GM23248 (cell line): Measurements from ENCODE around the gene PTPRN2. TPM values are rescaled to one million over a fixed set of nuclear protein-coding genes. Genes with fewer than 3 reads are reported as not detected.
"Not testable (repeated sequence)": the region's sequence is repeated elsewhere in the genome, so short reads cannot be mapped to it uniquely, and the experiment has no call there.

Source experiments
- DNase-seq: peaks from one replicate; pipeline ENCODE4 v3.0.0-alpha.2; 2015
- H2AFZ ChIP-seq: fragments of 200-600 bp; sonication (generic); 2 replicates; pipeline ENCODE4 v1.6.1; 2016; ENCODE audit warnings: antibody characterized with exemption
- H3F3A ChIP-seq: fragments of 200-600 bp; sonication (generic); 2 replicates; pipeline ENCODE4 v1.6.1; 2016; ENCODE audit warnings: mild to moderate bottlenecking, antibody characterized with exemption, mixed run types; ENCODE audit not compliant: insufficient read depth
- H3K27ac ChIP-seq: fragments of 200-600 bp; sonication (generic); 2 replicates; pipeline ENCODE4 v1.5.1; 2016; ENCODE audit warnings: mild to moderate bottlenecking
- H3K27me3 ChIP-seq: fragments of 200-600 bp; sonication (generic); replicated peaks from 2 replicates; pipeline ENCODE4 v1.6.1; 2016; ENCODE audit warnings: mild to moderate bottlenecking; ENCODE audit not compliant: insufficient read depth
- H3K36me3 ChIP-seq: fragments of 200-600 bp; sonication (generic); 2 replicates; pipeline ENCODE4 v1.6.1; 2016; ENCODE audit warnings: low read depth, mild to moderate bottlenecking
- H3K4me1 ChIP-seq: fragments of 200-600 bp; sonication (generic); 2 replicates; pipeline ENCODE4 v1.6.1; 2016; ENCODE audit warnings: mild to moderate bottlenecking; ENCODE audit not compliant: insufficient read depth
- H3K4me2 ChIP-seq: fragments of 200-600 bp; sonication (generic); one replicate; pipeline ENCODE4 v1.6.1; 2016; ENCODE audit warnings: mild to moderate bottlenecking; ENCODE audit not compliant: unreplicated experiment
- H3K4me3 ChIP-seq: fragments of 200-600 bp; sonication (generic); 2 replicates; pipeline ENCODE4 v1.5.1; 2016; ENCODE audit warnings: mild to moderate bottlenecking
- H3K79me2 ChIP-seq: fragments of 200-600 bp; sonication (generic); 2 replicates; pipeline ENCODE4 v1.6.1; 2016; ENCODE audit warnings: mild to moderate bottlenecking; ENCODE audit not compliant: insufficient read depth
- H3K9ac ChIP-seq: fragments of 200-600 bp; sonication (generic); 2 replicates; pipeline ENCODE4 v1.6.1; 2016; ENCODE audit warnings: mild to moderate bottlenecking
- H3K9me2 ChIP-seq: fragments of 200-600 bp; sonication (generic); 2 replicates; pipeline ENCODE4 v1.6.1; 2016; ENCODE audit warnings: mixed run types, mild to moderate bottlenecking, moderate library complexity; ENCODE audit not compliant: insufficient read depth
- H3K9me3 ChIP-seq: fragments of 200-600 bp; sonication (generic); one replicate; pipeline ENCODE4 v1.6.1; 2017; ENCODE audit warnings: low read depth
- H4K20me1 ChIP-seq: fragments of 200-600 bp; sonication (generic); 2 replicates; pipeline ENCODE4 v1.6.0; 2016; ENCODE audit not compliant: insufficient read depth
- EZH2 ChIP-seq: fragments of 200-600 bp; sonication (generic); IDR thresholded peaks from 2 replicates; pipeline ENCODE4 v1.6.1; 2018; ENCODE audit warnings: antibody characterized with exemption, mild to moderate bottlenecking; ENCODE audit not compliant: insufficient read depth, poor library complexity, severe bottlenecking
- EZH2phosphoT487 ChIP-seq: fragments of 200-600 bp; sonication (generic); IDR thresholded peaks from 2 replicates; pipeline ENCODE4 v1.6.1; 2018; ENCODE audit warnings: antibody characterized with exemption, moderate library complexity, mild to moderate bottlenecking, low read depth; ENCODE audit not compliant: insufficient read depth
- WGBS, 2 experiments: methylation state at CpG; one replicate each; pipeline ENCODE4 v1.1.6; 2015 to 2017; ENCODE audit warnings: low lambda C conversion rate in 2 of 2, low coverage in 1 of 2; ENCODE audit errors: missing lambda C conversion rate in 2 of 2; 5-methylcytosine and 5-hydroxymethylcytosine counted together
- in situ Hi-C: fragments of 300-500 bp; cut with MboI; formaldehyde crosslinking; loops from 2 replicates; pipeline ENCODE4 v1.15.0; 2020
- polyA plus RNA-seq: library from polyadenylated mRNA; unstranded; fragments of >200 nt; fragmentation: Nextera tagmentation; extraction: Ambion mirVana; gene quantifications from 2 replicates; pipeline ENCODE4 v1.2.1, GENCODE V29; 2016
- total RNA-seq: library from RNA; depleted of rRNA; stranded (reverse); fragments of >200 nt; shearing (Covaris generic); gene quantifications from 2 replicates; pipeline ENCODE4 v1.2.3, GENCODE V29; 2014

PTPRN2 gene
- total and polyA plus RNA-seq, 2 experiments from 2014 or later = 0.13 TPM; not detected in 1

GRCh38 chr7:157896774-157897555, 690.7 kb downstream of the PTPRN2 start:
- Histone ChIP-seq H3K36me3 (no peaks in the 10 kb centered on the region), H3K27me3 (no peaks in the 10 kb centered on the region), H3K27ac (no peak overlapping the region), H2AFZ (no peak overlapping the region), H4K20me1 (no peaks in the 10 kb centered on the region), H3K4me3 (no peak overlapping the region), H3K9me3 (no peaks in the 10 kb centered on the region), H3K9me2 (no peaks in the 10 kb centered on the region), H3K9ac (no peak overlapping the region), H3K79me2 (no peaks in the 10 kb centered on the region), H3F3A (no peaks in the 10 kb centered on the region), H3K4me2 (no peak overlapping the region), H3K4me1 (no peaks in the 10 kb centered on the region)
- in situ Hi-C loops = no loop called here
- TF ChIP-seq EZH2phosphoT487 (no peak), EZH2 (no peak)
- no peak for DNase-seq
- 51 to 55% methylated on average over 24 to 26 of the region's 26 CpGs for WGBS, 2 experiments

- H3F3A ChIP-seq, H3K79me2 ChIP-seq, DNase-seq, H3K4me2 ChIP-seq, H3K27me3 ChIP-seq, H3K4me1 ChIP-seq, H3K4me3 ChIP-seq, in situ Hi-C loops, H3K27ac ChIP-seq, H3K36me3 ChIP-seq, H3K9me3 ChIP-seq, H4K20me1 ChIP-seq, H2AFZ ChIP-seq, H3K9me2 ChIP-seq, H3K9ac ChIP-seq: not testable (repeated sequence)
- WGBS, 2 experiments = 53 to 63% methylated on average over 6 to 15 of the region's 15 CpGs
Observed at GRCh38 chr7:157896376-157896675, 691.3 kb downstream of the PTPRN2 start.

GRCh38 chr7:157895520-157896375, 691.9 kb downstream of the PTPRN2 start:
- Histone ChIP-seq H3K9ac (no peak overlapping the region), H3K27me3 (no peaks in the 10 kb centered on the region), H2AFZ (no peak overlapping the region), H3K4me3 (no peak overlapping the region), H3K27ac (no peak overlapping the region), H3F3A (no peaks in the 10 kb centered on the region), H3K9me2 (no peaks in the 10 kb centered on the region), H3K79me2 (no peaks in the 10 kb centered on the region), H3K9me3 (no peaks in the 10 kb centered on the region), H3K4me2 (no peak overlapping the region), H4K20me1 (no peaks in the 10 kb centered on the region), H3K36me3 (no peaks in the 10 kb centered on the region), H3K4me1 (no peaks in the 10 kb centered on the region)
- in situ Hi-C loops = no loop called here
- no peak for TF ChIP-seq EZH2
- TF ChIP-seq EZH2phosphoT487 = no peak
- no peak for DNase-seq
- 14 to 18% methylated on average over 19 of the region's 19 CpGs for WGBS, 2 experiments

GRCh38 chr7:157895098-157895497, 692.5 kb downstream of the PTPRN2 start:
- H3K9me3 ChIP-seq, H3K4me2 ChIP-seq, H3K4me3 ChIP-seq, H3K4me1 ChIP-seq, H3K27ac ChIP-seq, H4K20me1 ChIP-seq, H3K27me3 ChIP-seq, H3K9ac ChIP-seq, H3K9me2 ChIP-seq, DNase-seq, in situ Hi-C loops, H3K79me2 ChIP-seq, H2AFZ ChIP-seq, H3K36me3 ChIP-seq, H3F3A ChIP-seq: not testable (repeated sequence)
- 7 to 8% methylated on average over 7 to 12 of the region's 12 CpGs for WGBS, 2 experiments
